ENCODE measurements around the gene MGMT. TPM values are rescaled to one million over a fixed set of nuclear protein-coding genes. Genes with fewer than 3 reads are reported as not detected.

The MGMT gene
- total and polyA plus RNA-seq, 2 donors (not counting 1 experiment from before 2014, with no cell fraction given): 1.9 to 29.1 TPM

GRCh38 chr10:129704225-129704624 lies 237.2 kb downstream of the MGMT start:
- TF ChIP-seq CTCF (conservative IDR thresholded peaks at IDR 0.05 in 1 of 2, IDR thresholded peaks at IDR 0.05 in 1 of 2; ENCODE audit: low read depth in 1 of 2, low read length in 2 of 2) (no peak), EZH2 (IDR thresholded peaks at IDR 0.05; ENCODE audit: low read length, missing control alignments) (no peak)
- no peaks in the 10 kb centered on the region for H3K27me3 ChIP-seq (ENCODE audit: control insufficient read depth, insufficient read depth, low read length)
- H3K27ac ChIP-seq (ENCODE audit: insufficient read depth, low read length): no peak overlapping the region
- H3K79me2 ChIP-seq (ENCODE audit: control insufficient read depth, insufficient read depth, low read length): no peaks in the 10 kb centered on the region
- no peak for DNase-seq (ENCODE audit: low read depth in 2 of 2)
- no peaks in the 10 kb centered on the region for H3K36me3 ChIP-seq (ENCODE audit: control insufficient read depth, insufficient read depth, low read length)
- H2AFZ ChIP-seq (ENCODE audit: low read length): no peak overlapping the region
- H3K4me2 ChIP-seq (ENCODE audit: extremely low read depth, insufficient read depth, low read length): no peak overlapping the region
- no peaks in the 10 kb centered on the region for H4K20me1 ChIP-seq (ENCODE audit: control insufficient read depth, extremely low read depth, insufficient read depth, low read length)
- H3K4me3 ChIP-seq (replicated peaks in 1 of 4; ENCODE audit: control extremely low read depth in 1 of 4, insufficient read depth in 1 of 4, low read depth in 3 of 4, low read length in 4 of 4): no peak overlapping the region
- H3K4me1 ChIP-seq (ENCODE audit: control insufficient read depth, extremely low read depth, insufficient read depth, low read length): no peaks in the 10 kb centered on the region
- no peak overlapping the region for H3K9ac ChIP-seq (ENCODE audit: insufficient read depth, low read length)
- H3K9me3 ChIP-seq (ENCODE audit: control insufficient read depth, insufficient read depth, low read depth, low read length): no peaks in the 10 kb centered on the region

DNA sequence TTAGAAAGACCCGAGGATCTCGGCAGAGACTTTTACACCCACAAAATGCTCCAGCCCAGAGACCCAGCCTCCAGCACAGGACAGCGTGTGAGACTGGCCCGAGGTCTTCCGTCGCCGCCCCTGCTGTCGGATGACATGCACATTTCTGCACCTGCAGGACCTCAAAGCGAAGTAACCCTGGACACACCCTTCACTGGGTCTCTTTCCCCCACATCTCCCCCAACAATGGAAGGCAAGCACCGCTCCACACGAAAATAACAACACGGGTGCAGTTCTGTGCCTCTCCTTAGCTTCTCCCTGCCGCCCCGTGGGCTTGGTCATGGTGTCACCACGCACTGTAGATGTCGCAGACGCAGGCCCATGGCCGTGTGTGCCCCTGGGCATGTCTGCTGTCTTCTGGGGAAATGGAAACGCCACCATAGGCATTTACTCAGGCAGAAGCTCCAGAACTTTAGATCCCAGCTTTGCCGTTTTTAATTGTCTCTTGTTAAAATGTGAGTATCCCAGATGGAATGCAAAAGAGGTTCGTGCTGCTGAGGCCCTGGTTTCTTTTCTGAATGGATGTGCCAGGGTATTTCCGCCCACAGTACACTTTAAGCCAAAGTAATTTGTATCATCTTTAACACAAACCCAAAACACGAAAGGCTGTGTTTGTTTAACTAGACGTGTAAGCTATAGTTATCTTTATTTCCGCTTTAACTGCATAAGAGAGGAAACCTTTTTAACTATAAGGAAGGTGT lies 237.9 kb downstream of the MGMT start:
- Histone ChIP-seq H4K20me1 (ENCODE audit: control insufficient read depth, extremely low read depth, insufficient read depth, low read length) (no peaks in the 10 kb centered on the region), H3K4me2 (ENCODE audit: extremely low read depth, insufficient read depth, low read length) (no peak overlapping the region), H3K27me3 (ENCODE audit: control insufficient read depth, insufficient read depth, low read length) (no peaks in the 10 kb centered on the region), H3K27ac (ENCODE audit: insufficient read depth, low read length) (no peak overlapping the region), H3K4me3 (replicated peaks in 1 of 4; ENCODE audit: control extremely low read depth in 1 of 4, insufficient read depth in 1 of 4, low read depth in 3 of 4, low read length in 4 of 4) (no peak overlapping the region), H3K36me3 (ENCODE audit: control insufficient read depth, insufficient read depth, low read length) (no peaks in the 10 kb centered on the region), H2AFZ (ENCODE audit: low read length) (no peak overlapping the region), H3K4me1 (ENCODE audit: control insufficient read depth, extremely low read depth, insufficient read depth, low read length) (no peaks in the 10 kb centered on the region), H3K9ac (ENCODE audit: insufficient read depth, low read length) (no peak overlapping the region), H3K9me3 (ENCODE audit: control insufficient read depth, insufficient read depth, low read depth, low read length) (no peaks in the 10 kb centered on the region), H3K79me2 (ENCODE audit: control insufficient read depth, insufficient read depth, low read length) (no peaks in the 10 kb centered on the region)
- TF ChIP-seq EZH2 (IDR thresholded peaks at IDR 0.05; ENCODE audit: low read length, missing control alignments): no peak
- no peak for TF ChIP-seq CTCF (conservative IDR thresholded peaks at IDR 0.05 in 1 of 2, IDR thresholded peaks at IDR 0.05 in 1 of 2; ENCODE audit: low read depth in 1 of 2, low read length in 2 of 2)
- DNase-seq (ENCODE audit: low read depth in 2 of 2): peak in 1 of 2 donors; percentile 21

DNA sequence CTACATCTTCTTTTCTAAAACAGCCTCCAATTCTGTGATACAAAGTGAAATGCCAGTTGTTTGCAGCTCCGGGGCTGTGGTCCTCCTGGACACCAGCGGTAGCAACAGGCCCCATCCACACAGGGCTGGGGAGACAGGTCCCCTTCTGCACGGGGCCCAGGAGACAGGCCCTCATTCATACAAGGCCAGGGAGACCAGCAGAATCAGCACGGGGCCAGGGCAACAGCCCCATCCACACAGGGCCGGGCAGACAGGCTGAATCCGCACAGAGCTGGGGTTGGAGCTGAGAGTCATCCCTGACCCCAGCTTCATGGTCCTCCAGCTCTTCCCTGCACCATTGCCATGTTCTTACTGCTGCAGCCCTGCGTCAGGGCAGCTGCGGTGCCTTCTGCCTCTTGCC lies 238.6 kb downstream of the MGMT start:
- no peaks in the 10 kb centered on the region for H3K79me2 ChIP-seq (ENCODE audit: control insufficient read depth, insufficient read depth, low read length)
- TF ChIP-seq CTCF (conservative IDR thresholded peaks at IDR 0.05 in 1 of 2, IDR thresholded peaks at IDR 0.05 in 1 of 2; ENCODE audit: low read depth in 1 of 2, low read length in 2 of 2): no peak
- TF ChIP-seq EZH2 (IDR thresholded peaks at IDR 0.05; ENCODE audit: low read length, missing control alignments): no peak
- H3K4me3 ChIP-seq (replicated peaks in 1 of 4; ENCODE audit: control extremely low read depth in 1 of 4, insufficient read depth in 1 of 4, low read depth in 3 of 4, low read length in 4 of 4): no peak overlapping the region
- H3K27ac ChIP-seq (ENCODE audit: insufficient read depth, low read length): no peak overlapping the region
- no peaks in the 10 kb centered on the region for H3K36me3 ChIP-seq (ENCODE audit: control insufficient read depth, insufficient read depth, low read length)
- no peaks in the 10 kb centered on the region for H3K9me3 ChIP-seq (ENCODE audit: control insufficient read depth, insufficient read depth, low read depth, low read length)
- no peaks in the 10 kb centered on the region for H4K20me1 ChIP-seq (ENCODE audit: control insufficient read depth, extremely low read depth, insufficient read depth, low read length)
- no peak for DNase-seq (ENCODE audit: low read depth in 2 of 2)
- H3K9ac ChIP-seq (ENCODE audit: insufficient read depth, low read length): no peak overlapping the region
- no peak overlapping the region for H3K4me2 ChIP-seq (ENCODE audit: extremely low read depth, insufficient read depth, low read length)
- no peaks in the 10 kb centered on the region for H3K4me1 ChIP-seq (ENCODE audit: control insufficient read depth, extremely low read depth, insufficient read depth, low read length)
- no peak overlapping the region for H2AFZ ChIP-seq (ENCODE audit: low read length)
- H3K27me3 ChIP-seq (ENCODE audit: control insufficient read depth, insufficient read depth, low read length): no peaks in the 10 kb centered on the region

Measured in fibroblast of lung (primary cell).